HG03066 (cell line): ENCODE results near the gene YRDC.
A peak's percentile ranks its signal among the peaks of the same experiment; 100 is the strongest.

Experiments used
- ATAC-seq: cut with Tn5 transposase; IDR thresholded peaks from one replicate; pipeline ENCODE4 v1.9.1; 2021; ENCODE audit warnings: low read depth; ENCODE audit not compliant: unreplicated experiment

YRDC gene, protein sequence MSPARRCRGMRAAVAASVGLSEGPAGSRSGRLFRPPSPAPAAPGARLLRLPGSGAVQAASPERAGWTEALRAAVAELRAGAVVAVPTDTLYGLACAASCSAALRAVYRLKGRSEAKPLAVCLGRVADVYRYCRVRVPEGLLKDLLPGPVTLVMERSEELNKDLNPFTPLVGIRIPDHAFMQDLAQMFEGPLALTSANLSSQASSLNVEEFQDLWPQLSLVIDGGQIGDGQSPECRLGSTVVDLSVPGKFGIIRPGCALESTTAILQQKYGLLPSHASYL

DNA sequence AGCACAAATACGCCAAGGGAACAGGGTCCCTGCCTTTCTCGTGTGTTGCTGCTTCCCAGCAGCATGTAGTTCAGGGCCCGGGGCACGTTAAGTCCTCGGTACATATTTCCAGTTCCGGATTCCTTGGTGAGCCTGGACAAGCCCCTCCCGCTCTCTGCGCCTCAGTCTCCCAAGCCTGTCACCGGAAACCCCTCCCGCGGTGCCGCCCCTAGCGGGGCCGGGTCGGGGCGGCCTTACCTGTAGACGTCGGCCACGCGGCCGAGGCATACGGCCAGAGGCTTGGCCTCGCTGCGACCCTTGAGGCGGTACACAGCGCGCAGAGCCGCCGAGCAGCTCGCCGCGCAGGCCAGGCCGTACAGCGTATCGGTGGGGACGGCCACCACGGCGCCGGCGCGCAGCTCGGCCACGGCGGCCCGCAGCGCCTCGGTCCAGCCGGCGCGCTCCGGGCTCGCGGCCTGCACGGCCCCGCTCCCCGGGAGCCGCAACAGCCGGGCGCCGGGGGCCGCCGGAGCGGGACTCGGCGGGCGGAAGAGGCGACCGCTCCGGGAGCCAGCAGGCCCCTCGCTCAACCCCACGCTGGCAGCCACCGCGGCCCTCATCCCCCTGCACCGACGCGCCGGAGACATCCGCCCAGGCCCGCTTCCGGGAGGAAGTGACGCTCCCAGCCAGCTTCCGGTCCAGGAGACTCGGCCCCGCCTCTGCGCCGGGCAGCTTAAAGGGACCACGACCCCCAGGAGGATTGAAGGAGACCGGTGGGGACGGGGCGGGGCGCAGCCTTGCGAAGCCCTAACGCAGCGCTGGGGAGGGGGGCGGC lies at the start of gene YRDC, which contains the start of gene C1orf122:
Gene YRDC (minus strand): TSS at position 654 of the 814 bp plus-strand sequence. CDS start 28 bp downstream, at position 626.
Gene C1orf122 (plus strand): TSS at position 236 of the 814 bp plus-strand sequence. CDS start 615 bp downstream, outside the sequence.
- ATAC-seq = peak; percentile 89

DNA sequence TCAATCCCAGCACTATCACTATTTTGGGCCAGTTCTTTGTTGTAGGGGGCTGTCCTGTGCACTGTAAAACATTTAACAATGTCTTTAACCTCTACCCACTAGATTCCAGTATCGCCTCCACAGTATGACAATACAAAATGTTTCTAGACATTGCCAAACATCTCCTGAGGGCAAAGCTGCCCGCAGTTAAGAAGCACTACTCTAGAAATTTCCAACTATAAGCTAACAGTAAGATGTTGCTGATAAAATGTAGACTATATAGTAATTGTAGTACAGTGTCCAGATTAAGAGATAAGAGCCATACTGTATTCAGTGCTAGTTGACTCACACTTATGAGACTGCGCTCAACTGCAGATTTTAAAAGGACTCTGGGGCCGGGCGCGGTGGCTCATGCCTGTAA lies 46.4 kb upstream of the YRDC start:
- ATAC-seq = no peak

DNA sequence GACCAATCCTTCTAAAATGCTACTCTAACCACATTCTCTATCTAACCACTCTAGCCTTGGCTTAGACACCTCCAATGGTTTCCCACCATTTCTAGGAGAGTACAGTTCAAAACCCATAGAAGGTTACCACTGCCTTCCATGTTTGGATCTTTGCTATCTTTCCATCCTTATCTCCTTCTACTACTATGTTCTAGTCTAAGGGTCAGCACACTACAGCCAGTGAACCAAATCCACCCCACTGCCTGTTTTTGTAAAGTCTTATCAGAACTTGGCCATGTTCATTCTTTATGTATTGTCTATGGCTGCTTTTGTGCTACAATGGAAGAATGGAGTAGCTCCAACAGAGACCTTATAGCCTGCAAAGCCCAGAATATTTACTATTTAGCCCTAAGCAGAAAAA lies 45.1 kb upstream of the YRDC start:
- ATAC-seq = no peak

DNA sequence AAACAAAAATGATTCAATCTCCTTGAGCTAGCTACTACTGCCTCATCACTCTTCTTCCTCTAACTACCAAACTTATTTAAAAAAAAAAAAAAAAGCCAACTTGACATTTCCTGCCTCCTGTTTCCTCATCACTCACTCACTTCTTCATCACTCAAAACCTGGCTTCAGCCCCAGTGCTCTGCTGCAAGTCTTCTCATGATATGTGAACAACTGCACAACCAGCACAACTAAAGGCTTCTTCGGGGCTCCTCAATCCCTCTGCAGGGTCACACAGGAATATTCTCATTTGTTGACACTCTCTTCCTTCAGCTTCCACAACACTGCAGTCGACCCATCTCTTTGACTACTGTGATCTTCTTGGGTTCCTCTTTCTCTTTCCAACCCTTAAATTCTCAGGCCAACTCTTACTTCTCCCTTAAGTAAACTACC lies 43.8 kb upstream of the YRDC start:
- no peak for ATAC-seq

DNA sequence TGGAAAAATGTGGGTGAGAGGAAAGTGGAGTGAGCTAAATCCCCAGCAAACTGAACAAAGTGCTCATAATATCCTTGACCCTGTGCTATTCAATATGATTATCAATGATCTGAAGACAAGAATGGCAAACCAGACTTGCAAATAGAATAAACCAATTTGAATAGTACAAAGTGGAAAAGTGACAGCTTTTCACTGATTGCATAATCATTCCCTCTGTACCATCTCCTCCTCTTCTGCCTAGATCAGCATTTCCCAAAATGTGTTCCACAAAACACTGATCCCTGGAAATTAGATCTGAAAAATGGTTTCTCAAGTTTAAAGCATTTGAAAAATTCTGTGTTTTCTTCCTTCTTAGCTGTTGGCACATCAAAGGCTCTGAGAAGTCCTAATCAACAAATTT lies 43.3 kb upstream of the YRDC start:
- ATAC-seq = no peak

DNA sequence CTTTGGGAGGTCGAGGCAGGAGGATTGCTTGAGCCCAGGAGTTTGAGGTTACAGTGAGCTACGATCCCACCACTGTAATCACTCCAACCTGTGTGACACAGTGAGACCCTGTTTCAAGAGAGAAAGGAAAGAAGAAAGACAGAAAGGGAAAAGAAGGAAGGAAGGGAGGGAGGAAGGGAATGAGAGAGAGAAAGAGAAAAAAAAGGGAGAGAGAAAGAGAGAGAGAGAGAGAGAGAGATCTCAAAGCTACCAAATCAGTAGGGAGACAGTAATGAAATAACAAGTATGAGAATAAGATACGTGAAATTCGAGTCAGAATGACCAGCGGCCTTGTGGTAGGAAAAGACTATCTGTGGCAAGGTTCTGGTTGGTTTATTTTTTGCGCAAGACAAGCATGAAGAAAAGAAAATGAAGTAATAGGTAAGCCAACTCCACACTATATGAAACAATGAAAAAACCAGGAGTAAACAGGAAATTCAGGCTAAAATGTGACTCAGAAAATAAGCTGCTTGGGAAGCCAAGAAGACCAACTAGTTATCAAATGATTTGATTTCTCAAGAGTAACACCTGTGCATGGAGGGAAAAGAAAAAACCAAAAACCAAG lies 42.4 kb upstream of the YRDC start:
- ATAC-seq = no peak

DNA sequence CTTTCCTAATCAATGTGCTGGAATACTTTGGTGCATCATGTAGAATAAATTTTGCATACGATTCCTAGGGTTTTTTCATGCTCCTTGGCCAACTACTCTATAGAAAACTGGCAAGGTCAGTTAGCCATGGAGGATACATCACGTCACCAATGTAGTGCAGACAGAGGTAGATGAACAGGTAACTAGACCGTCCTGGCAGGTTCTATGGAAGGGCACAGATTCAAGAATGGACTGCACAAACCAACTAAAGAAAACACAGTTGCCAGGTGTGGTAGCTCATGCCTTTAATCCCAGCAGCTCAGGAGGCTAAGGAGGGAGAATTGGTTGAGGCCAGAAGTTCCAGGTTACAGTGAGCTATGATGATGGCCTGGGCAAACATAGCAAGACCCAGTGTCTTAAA lies 41.5 kb upstream of the YRDC start:
- no peak for ATAC-seq

DNA sequence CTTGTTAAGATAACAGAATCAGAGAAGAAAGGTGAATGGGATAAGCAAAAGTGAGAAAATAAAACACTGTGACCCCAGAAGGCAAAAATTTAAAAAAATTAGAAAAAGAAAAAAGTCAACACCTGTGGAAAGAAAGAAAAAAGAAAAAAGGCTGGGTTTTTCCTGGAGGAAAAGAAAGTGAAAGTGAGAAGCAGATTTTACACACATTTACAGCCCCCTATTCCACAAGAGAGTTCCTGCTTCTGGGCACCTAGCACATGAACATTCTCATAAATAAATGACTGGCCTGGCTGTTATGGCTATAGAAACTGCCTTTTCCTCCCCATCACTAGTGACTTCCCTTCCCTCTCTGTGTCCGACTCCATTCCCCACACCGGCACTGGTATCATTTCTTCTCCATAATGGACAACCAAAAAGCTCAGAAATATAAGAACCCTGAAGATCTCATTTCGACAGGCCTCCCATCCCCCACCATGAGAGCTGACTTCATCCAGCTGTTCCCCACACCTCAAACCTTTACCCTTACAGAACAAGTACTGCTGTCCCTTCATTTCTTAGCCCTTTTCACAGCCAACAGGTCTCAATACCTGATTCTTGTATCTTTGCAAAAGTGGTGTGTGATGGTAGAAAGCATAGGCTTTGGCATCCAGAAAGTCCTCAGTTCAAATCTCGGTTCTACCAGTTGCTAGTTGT lies 38.8 kb upstream of the YRDC start:
- ATAC-seq = no peak

DNA sequence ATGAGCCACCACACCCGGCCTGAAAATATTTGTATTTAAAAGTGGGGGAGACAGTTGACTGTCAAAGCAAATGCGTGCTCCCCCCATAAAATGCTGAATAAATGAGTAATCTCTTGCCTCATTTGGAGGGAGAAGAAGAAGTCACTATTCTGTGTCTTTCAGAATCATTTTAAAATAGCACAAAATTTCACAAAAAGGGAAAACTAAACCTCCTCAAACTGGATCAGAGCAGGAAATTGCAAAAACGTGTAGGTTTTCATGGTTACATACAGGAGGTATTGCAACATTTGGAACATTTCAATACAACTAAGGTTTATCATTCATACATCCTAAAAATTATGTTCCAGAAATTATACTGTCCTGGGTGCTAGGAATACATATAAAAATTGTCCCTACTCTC lies 37.8 kb upstream of the YRDC start:
- no peak for ATAC-seq

DNA sequence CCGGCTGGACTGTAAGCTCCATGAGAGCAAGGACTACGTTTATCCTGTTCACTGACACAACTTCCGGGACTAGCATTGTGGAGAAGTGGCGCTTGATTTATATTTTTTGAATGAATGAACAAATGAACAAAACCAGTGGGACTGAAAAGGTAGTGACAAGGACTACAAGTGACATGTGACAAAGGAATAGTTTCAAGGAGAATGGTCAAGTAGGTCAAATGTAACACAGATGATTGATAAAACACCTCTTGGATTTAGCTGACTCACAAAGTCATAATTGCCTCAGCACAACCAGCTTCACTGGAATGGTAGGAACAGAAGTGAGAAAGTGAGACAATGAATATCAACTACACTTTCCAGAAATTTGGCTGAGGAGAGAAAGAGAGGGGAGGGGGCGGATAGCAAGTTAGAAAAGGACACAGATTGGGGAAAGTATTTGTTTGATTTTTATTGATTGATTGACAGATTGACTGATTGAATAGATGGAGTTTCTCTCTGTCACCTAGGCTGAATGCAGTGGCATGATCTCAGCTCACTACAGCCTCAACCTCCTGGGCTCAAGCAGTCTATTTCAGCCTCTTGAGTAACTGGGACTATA lies 37.1 kb upstream of the YRDC start:
- no peak for ATAC-seq

DNA sequence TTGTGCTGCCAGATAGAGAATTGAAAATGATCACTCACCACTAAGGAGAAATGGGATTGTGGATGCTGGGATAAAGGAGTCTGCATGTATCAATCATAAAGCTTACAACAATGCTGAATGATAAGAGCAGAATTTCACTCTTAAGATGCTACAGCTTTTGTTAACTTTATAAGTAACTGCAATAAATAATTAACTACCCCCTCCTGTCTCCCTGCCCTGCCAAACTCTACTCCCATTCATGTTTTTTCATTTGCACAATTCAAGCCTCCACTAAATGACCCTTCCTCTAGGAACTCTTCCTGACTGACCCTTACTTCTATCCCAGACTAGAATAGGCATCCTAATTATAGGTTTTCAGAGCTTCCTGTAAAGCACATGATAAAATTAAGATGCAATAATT lies 36.5 kb upstream of the YRDC start:
- no peak for ATAC-seq

DNA sequence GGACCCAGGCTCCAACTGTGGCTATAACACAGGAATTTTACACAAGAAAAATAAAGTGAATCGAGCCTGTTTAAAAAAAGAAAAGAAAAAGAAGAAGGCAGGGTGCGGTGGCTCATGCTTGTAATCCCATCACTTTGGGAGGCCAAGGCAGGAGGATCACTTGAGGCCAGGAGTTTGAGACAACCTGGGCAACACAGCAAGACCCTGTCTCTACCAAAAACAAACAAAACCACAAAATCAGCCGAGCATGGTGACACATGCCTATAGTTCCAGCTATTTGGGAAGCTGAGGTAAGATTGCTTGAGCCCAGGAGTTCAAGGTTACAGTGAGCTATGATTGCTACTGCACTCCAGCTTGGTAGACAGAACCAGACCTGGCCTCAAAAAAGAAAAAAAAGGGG lies 33.6 kb upstream of the YRDC start:
- no peak for ATAC-seq

DNA sequence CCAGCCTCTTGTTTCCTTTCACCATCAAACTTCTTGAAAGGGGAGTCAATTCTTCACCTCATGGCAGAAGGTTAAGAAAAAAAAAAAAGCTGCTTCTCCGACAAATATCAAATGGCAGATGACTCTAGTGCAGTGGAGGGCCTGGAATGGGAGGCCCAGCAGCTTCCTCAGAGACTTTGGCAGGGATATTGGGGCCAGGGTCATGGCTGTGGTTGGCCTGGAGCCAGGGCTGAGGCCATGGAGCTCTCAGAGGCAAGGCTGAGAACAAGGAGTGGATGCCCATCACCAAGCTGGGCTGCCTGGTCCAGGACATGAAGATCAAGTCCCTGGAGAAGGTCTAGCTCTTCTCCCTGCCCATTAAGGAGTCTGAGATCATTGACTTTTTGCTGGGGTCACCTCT lies 32.7 kb upstream of the YRDC start:
- ATAC-seq = no peak

DNA sequence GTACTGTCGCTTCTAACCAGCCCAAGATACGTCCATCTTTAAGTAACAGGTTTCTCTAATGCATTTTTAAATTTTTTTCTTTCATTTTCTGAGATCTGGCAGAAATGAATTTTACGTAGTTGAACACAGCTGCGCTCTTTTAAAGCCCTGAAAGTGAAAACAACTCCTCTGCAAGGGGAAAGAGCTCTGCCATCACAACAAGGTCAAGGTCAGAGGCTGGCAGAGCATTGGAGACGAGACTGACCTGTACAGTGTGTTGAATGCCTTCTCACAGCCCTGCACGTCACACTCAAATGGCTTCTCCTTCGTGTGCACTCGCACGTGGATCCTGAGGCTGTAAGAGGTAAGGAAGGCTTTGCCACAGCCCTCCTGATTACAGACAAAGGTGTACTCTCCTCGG lies 31.7 kb upstream of the YRDC start:
- ATAC-seq = no peak

DNA sequence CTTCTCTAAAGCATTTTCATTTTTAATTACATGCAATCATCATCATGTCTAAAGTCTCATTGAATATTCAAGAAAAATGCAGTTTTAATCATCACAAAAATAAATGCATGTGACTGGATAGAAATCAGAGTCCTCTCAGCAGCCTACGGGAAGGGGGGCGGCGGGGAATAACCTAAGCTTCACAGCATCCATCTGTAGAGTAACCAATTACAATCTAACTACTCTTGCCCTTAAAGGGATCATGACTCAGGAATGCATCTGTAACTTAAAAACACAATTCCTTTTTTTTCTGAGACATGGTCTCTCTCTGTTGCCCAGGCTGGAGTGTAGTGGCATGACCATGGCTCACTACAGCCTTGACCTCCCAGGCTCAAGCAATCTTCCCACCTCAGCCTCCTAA lies 28.8 kb upstream of the YRDC start:
- no peak for ATAC-seq

DNA sequence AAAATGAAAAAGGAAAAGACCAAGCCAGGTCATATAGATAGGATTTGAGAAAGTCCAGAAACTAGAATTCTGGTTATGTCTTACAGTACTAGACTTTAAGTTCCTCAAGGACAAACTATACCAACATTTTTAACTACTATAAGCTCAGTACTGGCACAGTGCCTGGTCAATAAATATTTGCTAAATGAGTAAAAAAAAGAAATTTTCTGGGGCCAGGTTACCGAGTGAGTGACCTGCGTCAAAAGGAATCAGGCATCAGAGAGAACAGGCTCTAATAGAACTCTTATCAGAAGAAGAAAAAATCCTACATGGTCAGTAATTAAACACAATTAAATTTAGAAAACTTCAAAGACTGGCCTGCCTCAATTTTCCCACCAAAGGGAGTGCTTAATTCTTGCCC lies 23.8 kb upstream of the YRDC start:
- ATAC-seq = no peak

DNA sequence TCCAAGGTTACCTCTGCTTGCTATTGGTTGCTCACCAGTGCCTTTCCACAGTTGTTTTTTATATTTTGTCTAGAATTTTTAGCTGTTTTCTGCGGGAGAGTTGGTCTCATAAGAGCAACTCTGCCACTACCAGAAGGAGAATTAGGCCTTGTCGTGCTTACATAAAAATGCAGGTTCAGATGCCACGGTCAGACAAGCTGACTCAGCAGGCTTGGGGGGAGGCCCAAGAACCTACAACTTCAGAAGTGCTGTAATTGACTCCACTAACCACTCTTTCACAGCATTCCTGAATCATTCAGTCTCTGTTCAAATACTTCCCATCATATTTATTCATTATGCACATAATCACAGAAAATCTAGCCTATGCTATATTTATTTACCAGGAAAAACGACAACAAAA lies 23.1 kb upstream of the YRDC start:
- ATAC-seq = no peak

DNA sequence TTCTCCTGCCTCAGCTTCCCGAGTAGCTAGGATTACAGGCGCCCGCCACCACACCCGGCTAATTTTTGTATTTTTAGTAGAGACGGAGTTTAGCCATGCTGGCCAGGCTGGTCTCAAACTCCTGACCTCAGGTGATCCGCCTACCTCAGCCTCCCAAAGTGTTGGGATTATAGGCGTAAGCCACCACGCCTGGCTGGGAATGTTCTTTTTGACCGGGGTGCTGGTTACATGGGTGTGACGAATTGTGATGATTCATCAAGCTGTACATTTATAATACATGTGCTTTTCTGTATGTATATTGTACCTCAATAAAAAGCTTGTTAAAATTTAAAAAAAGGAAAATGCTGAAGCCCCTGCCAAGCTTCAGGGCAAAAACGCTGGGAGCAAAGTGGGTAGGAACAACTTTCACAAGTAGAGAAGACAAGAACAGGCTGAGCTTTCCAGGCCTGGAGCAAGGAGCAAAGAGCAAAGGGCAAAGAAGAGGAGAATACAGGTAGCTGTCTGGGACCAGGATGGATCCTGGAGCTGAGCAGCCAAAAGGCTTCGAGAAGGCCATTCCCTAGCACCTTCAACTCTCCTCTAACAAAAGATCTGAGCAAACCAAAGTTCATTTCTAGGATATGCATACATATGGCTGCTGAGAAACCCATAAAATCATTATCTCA lies 20.5 kb upstream of the YRDC start:
- no peak for ATAC-seq

DNA sequence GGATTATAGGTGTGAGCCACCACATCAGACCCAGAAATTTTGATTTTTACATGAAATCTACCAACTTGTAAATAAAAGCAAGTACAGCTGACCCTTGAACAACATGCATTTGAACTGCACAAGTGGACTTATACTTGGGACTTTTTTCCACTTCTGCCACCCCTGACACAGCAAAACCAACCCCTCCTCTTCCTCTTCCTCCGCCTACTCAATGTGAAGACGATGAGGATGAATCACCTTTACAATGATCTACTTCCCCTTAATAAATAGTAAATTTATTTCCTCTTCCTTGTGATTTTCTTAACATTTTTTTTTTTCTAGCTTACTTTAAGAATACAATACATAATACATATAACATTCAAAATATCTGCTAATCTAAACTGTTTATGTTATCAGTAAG lies 17.5 kb upstream of the YRDC start:
- no peak for ATAC-seq

DNA sequence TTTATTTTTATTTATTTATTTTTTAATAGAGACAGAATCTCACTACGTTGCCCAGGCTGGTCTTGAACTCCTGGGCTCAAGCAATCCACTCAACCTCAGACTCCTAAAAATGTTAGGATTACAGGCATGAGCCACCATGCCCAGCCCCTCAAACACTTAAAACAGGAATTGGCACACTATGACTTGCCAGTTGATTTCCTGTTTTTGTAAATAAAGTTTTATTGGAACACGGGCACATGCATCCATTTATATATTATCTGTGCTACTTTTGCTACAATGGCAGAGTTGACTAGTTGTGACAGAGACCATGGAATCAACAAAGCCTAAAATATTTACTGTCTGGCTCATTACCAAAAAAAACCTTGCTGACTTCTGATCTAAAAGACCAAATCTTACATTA lies 16.0 kb upstream of the YRDC start:
- no peak for ATAC-seq
